Neural crest cell (in vitro differentiated cells): ENCODE measurements around the gene TBC1D16. TPM values are rescaled to one million over a fixed set of nuclear protein-coding genes. Genes with fewer than 3 reads are reported as not detected.

Source experiments
- DNase-seq: peaks from one replicate; pipeline ENCODE4 v3.0.0; 2021; ENCODE audit warnings: low read depth, mixed read lengths, low spot score
- H3K27ac Mint-ChIP-seq: one replicate; pipeline ENCODE4 v1.8.0; 2021; ENCODE audit warnings: mild to moderate bottlenecking, mixed read lengths; ENCODE audit not compliant: unreplicated experiment
- H3K27me3 Mint-ChIP-seq: 2 replicates; pipeline ENCODE4 v1.8.0; 2021; ENCODE audit warnings: low read depth, mild to moderate bottlenecking, mixed read lengths
- H3K36me3 Mint-ChIP-seq: 2 replicates; pipeline ENCODE4 v1.8.0; 2021; ENCODE audit warnings: low read depth, mild to moderate bottlenecking, mixed read lengths
- H3K4me1 Mint-ChIP-seq: 2 replicates; pipeline ENCODE4 v1.8.0; 2021; ENCODE audit warnings: mixed read lengths
- H3K4me3 Mint-ChIP-seq: one replicate; pipeline ENCODE4 v1.8.0; 2021; ENCODE audit warnings: mild to moderate bottlenecking, mixed read lengths
- H3K9me3 Mint-ChIP-seq: 2 replicates; pipeline ENCODE4 v1.8.0; 2021; ENCODE audit warnings: mixed read lengths
- CTCF ChIP-seq: fragments of 200-600 bp; sonication (generic); conservative IDR thresholded peaks from 2 replicates; pipeline ENCODE4 v1.5.0; 2021; ENCODE audit warnings: antibody characterized with exemption, mild to moderate bottlenecking
- total RNA-seq: library from RNA; stranded (reverse); gene quantifications from 2 replicates; pipeline ENCODE4 v1.2.1, GENCODE V29; 2021

Gene TBC1D16
- total RNA-seq, 1 donor from 2014 or later, result 96.2 TPM

GRCh38 chr17:79945591-79946255 lies 89.9 kb downstream of the TBC1D16 start:
- no peaks in the 10 kb centered on the region for H3K27me3 Mint-ChIP-seq
- no peak overlapping the region for H3K4me3 Mint-ChIP-seq
- peak overlapping the region; percentile 6 for H3K27ac Mint-ChIP-seq
- peaks cover 18% of the 10 kb centered on the region for H3K36me3 Mint-ChIP-seq
- peaks cover 20% of the 10 kb centered on the region for H3K4me1 Mint-ChIP-seq
- no peak for TF ChIP-seq CTCF
- DNase-seq, result no peak
- no peaks in the 10 kb centered on the region for H3K9me3 Mint-ChIP-seq

GRCh38 chr17:79944821-79945391 lies 90.8 kb downstream of the TBC1D16 start:
- H3K9me3 Mint-ChIP-seq, result no peaks in the 10 kb centered on the region
- no peaks in the 10 kb centered on the region for H3K27me3 Mint-ChIP-seq
- TF ChIP-seq CTCF, result no peak
- no peak overlapping the region for H3K27ac Mint-ChIP-seq
- H3K4me1 Mint-ChIP-seq, result peaks cover 12% of the 10 kb centered on the region
- peaks cover 23% of the 10 kb centered on the region for H3K36me3 Mint-ChIP-seq
- no peak overlapping the region for H3K4me3 Mint-ChIP-seq
- no peak for DNase-seq

GRCh38 chr17:79944251-79944812 lies 91.3 kb downstream of the TBC1D16 start:
- Mint-ChIP-seq H3K9me3 (no peaks in the 10 kb centered on the region), H3K4me3 (no peak overlapping the region), H3K4me1 (peaks cover 6% of the 10 kb centered on the region), H3K36me3 (peaks cover 24% of the 10 kb centered on the region), H3K27ac (no peak overlapping the region), H3K27me3 (no peaks in the 10 kb centered on the region)
- DNase-seq, result no peak
- TF ChIP-seq CTCF, result no peak

- TF ChIP-seq CTCF, result no peak
- no peak overlapping the region for H3K4me3 Mint-ChIP-seq
- H3K27ac Mint-ChIP-seq, result no peak overlapping the region
- H3K4me1 Mint-ChIP-seq, result peaks cover 4% of the 10 kb centered on the region
- DNase-seq, result no peak
- peaks cover 23% of the 10 kb centered on the region for H3K36me3 Mint-ChIP-seq
- no peaks in the 10 kb centered on the region for H3K9me3 Mint-ChIP-seq
- no peaks in the 10 kb centered on the region for H3K27me3 Mint-ChIP-seq
Measured at GRCh38 chr17:79943347-79944241, 92.1 kb downstream of the TBC1D16 start.

- Mint-ChIP-seq H3K36me3 (peaks cover 23% of the 10 kb centered on the region), H3K4me3 (no peak overlapping the region), H3K9me3 (no peaks in the 10 kb centered on the region), H3K27me3 (no peaks in the 10 kb centered on the region), H3K4me1 (peaks cover 5% of the 10 kb centered on the region), H3K27ac (no peak overlapping the region)
- no peak for TF ChIP-seq CTCF
- DNase-seq, result no peak
Measured at GRCh38 chr17:79942591-79943346, 92.9 kb downstream of the TBC1D16 start.
